ENCODE results near the gene GAS6. TPM values are rescaled to one million over a fixed set of nuclear protein-coding genes. Genes with fewer than 3 reads are reported as not detected.

GAS6 gene
- total and polyA plus RNA-seq, 12 donors = 7.1 to 109 (median 82.9) TPM

- Histone ChIP-seq H3K27me3 (no peaks in the 10 kb centered on the region), H3K27ac (no peak overlapping the region), H3K4me3 (no peak overlapping the region), H3K4me1 (replicated peaks in 1 of 2) (no peaks in the 10 kb centered on the region), H3K36me3 (replicated peaks in 1 of 2) (no peaks in the 10 kb centered on the region), H3K9me3 (replicated peaks in 1 of 3) (no peaks in the 10 kb centered on the region)
- 69 to 78% (median 74%) methylated on average over 6 of the region's 6 CpGs for WGBS, 4 donors
- intact Hi-C loops (cut with DNase I) = no loop called here
- no peak for DNase-seq
- TF ChIP-seq POLR2A (IDR thresholded peaks at IDR 0.05) (no peak), CTCF (IDR thresholded peaks at IDR 0.05) (no peak)
These were observed 74.7 kb downstream of the GAS6 start for GRCh38 chr13:113789167-113789566.

DNA sequence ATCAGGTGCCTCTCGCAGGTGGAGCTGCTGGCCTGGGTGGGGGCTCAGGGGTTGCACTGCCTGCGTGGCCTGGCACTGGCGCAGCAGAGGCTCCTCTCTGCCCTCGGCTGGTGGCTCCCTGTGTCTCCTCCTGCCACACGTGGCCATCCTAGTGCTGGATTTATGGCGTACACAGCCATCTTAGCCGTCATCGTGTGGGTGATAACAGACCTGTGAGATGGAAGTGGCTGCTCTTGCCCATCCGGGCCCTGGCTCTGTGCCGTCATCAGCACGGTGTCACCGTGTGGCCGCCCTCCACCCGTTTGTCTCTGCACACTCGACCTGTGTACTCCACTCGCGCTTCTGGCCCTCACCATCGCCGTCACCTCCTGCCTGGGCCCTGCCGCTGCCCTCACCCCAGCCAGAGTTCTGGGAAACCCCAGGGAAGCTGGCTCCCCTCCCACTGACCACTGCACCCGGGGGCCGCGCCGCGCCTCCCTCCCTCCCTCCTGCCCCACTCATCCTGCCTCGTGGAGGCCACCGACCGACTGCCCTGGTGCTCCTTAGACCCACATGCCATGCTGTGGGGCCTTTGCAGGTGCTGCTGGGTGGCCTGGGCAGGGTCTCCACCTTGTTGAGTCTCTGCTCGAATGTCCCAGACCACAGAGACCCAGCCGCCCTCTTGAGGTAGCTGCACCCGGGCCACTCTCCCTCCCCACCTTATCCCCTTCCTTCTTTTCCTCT, 75.3 kb downstream of the GAS6 start:
- no peak overlapping the region for H3K27ac ChIP-seq
- DNase-seq = no peak
- TF ChIP-seq CTCF (IDR thresholded peaks at IDR 0.05) (no peak), POLR2A (IDR thresholded peaks at IDR 0.05) (no peak)
- no peaks in the 10 kb centered on the region for H3K4me1 ChIP-seq (replicated peaks in 1 of 2)
- no peak overlapping the region for H3K4me3 ChIP-seq
- H3K9me3 ChIP-seq (replicated peaks in 1 of 3) = no peaks in the 10 kb centered on the region
- no peaks in the 10 kb centered on the region for H3K36me3 ChIP-seq (replicated peaks in 1 of 2)
- H3K27me3 ChIP-seq = no peaks in the 10 kb centered on the region
- 84 to 87% (median 85%) methylated on average over 21 to 31 of the region's 31 CpGs for WGBS, 4 donors
- intact Hi-C loops (cut with DNase I) = no loop called here

DNA sequence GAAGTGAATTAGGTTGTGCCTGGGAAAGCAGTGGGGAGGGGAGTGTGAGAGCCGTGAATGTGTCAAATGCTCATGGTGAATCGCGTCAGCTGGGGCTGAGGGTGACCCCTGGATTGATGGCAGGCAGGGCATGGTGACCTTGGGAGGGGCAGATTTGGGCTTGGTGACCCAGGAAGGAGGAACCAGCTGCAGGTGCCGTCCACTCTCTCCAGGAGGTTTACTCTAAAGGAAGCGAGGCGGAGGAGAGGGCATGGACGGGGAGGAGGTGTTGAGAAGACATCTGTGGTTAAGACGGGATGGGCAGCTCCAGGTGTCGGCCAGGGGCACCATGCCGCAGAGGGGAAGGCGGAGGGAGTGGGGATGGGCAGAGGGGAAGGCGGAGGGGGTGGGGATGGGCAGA, 76.2 kb downstream of the GAS6 start:
- Histone ChIP-seq H3K4me1 (replicated peaks in 1 of 2) (no peaks in the 10 kb centered on the region), H3K27ac (no peak overlapping the region), H3K36me3 (replicated peaks in 1 of 2) (no peaks in the 10 kb centered on the region), H3K9me3 (replicated peaks in 1 of 3) (no peaks in the 10 kb centered on the region), H3K27me3 (no peaks in the 10 kb centered on the region), H3K4me3 (no peak overlapping the region)
- intact Hi-C loops (cut with DNase I) = no loop called here
- 57 to 73% (median 69%) methylated on average over 7 to 12 of the region's 12 CpGs for WGBS, 4 donors
- DNase-seq = no peak
- TF ChIP-seq POLR2A (IDR thresholded peaks at IDR 0.05) (no peak), CTCF (IDR thresholded peaks at IDR 0.05) (no peak)

- no peak for DNase-seq
- WGBS, 4 donors = 74 to 85% (median 77%) methylated on average over 17 of the region's 17 CpGs
- TF ChIP-seq POLR2A (IDR thresholded peaks at IDR 0.05) (no peak), CTCF (IDR thresholded peaks at IDR 0.05) (no peak)
- H3K27me3 ChIP-seq = no peaks in the 10 kb centered on the region
- H3K9me3 ChIP-seq (replicated peaks in 1 of 3) = no peaks in the 10 kb centered on the region
- H3K36me3 ChIP-seq (replicated peaks in 1 of 2) = no peaks in the 10 kb centered on the region
- no peak overlapping the region for H3K4me3 ChIP-seq
- intact Hi-C loops (cut with DNase I) = no loop called here
- H3K4me1 ChIP-seq (replicated peaks in 1 of 2) = no peaks in the 10 kb centered on the region
- no peak overlapping the region for H3K27ac ChIP-seq
These were observed 77.5 kb downstream of the GAS6 start for GRCh38 chr13:113786262-113786841.

Data from adrenal gland (tissue), 12 donors.